ENCODE data around the gene SLX9. TPM values are rescaled to one million over a fixed set of nuclear protein-coding genes. Genes with fewer than 3 reads are reported as not detected.

SLX9 gene
- total and polyA plus RNA-seq, 9 donors, result 5.6 to 24.1 (median 16.6) TPM

GRCh38 chr21:45001134-45002095 is 61.6 kb downstream of the SLX9 start:
- no peaks in the 10 kb centered on the region for H3K36me3 ChIP-seq
- intact Hi-C loops (cut with DNase I), result no loop called here

GRCh38 chr21:45002381-45003204 is 62.8 kb downstream of the SLX9 start:
- 88 to 90% (median 88%) methylated on average over 28 of the region's 28 CpGs for WGBS, 3 donors
- H3K27me3 ChIP-seq, result no peaks in the 10 kb centered on the region
- DNase-seq, result peak in 2 of 5 donors; percentile 12 to 27
- H3K9me3 ChIP-seq, result no peaks in the 10 kb centered on the region
- H3K4me1 ChIP-seq (ENCODE audit: insufficient read depth), result no peaks in the 10 kb centered on the region
- no peaks in the 10 kb centered on the region for H3K36me3 ChIP-seq
- no peak overlapping the region for H3K4me3 ChIP-seq
- H3K27ac ChIP-seq, result no peak overlapping the region
- TF ChIP-seq CTCF (IDR thresholded peaks at IDR 0.05) (no peak), POLR2A (IDR thresholded peaks at IDR 0.05) (no peak), EP300 (IDR thresholded peaks at IDR 0.05) (no peak)
- intact Hi-C loops (cut with DNase I), result no loop called here

More at GRCh38 chr21:45001134-45002095, 61.6 kb downstream of the SLX9 start:
- 74 to 78% (median 76%) methylated on average over 42 to 46 of the region's 46 CpGs for WGBS, 3 donors
- H3K27ac ChIP-seq, result no peak overlapping the region
- TF ChIP-seq EP300 (IDR thresholded peaks at IDR 0.05) (no peak), CTCF (IDR thresholded peaks at IDR 0.05) (no peak), POLR2A (IDR thresholded peaks at IDR 0.05) (no peak)
- H3K4me3 ChIP-seq, result no peak overlapping the region
- peak in 3 of 5 donors; percentile 16 to 40 (median 28) for DNase-seq
- no peaks in the 10 kb centered on the region for H3K4me1 ChIP-seq (ENCODE audit: insufficient read depth)
- no peaks in the 10 kb centered on the region for H3K27me3 ChIP-seq
- no peaks in the 10 kb centered on the region for H3K9me3 ChIP-seq

- TF ChIP-seq CTCF (IDR thresholded peaks at IDR 0.05), result no peak
- TF ChIP-seq POLR2A (IDR thresholded peaks at IDR 0.05), result no peak
- no peak for TF ChIP-seq EP300 (IDR thresholded peaks at IDR 0.05)
- H3K4me3 ChIP-seq, result no peak overlapping the region
- peak in 2 of 5 donors; percentile 10 to 23 for DNase-seq
- no peak overlapping the region for H3K27ac ChIP-seq
- H3K27me3 ChIP-seq, result no peaks in the 10 kb centered on the region
- no peaks in the 10 kb centered on the region for H3K36me3 ChIP-seq
- H3K4me1 ChIP-seq (ENCODE audit: insufficient read depth), result no peaks in the 10 kb centered on the region
- intact Hi-C loops (cut with DNase I), result no loop called here
- no peaks in the 10 kb centered on the region for H3K9me3 ChIP-seq
- WGBS, 3 donors, result 78 to 86% (median 83%) methylated on average over 14 of the region's 14 CpGs
Measured at GRCh38 chr21:45003331-45004058, 63.7 kb downstream of the SLX9 start.

GRCh38 chr21:45004059-45004422 is 64.2 kb downstream of the SLX9 start:
- intact Hi-C loops (cut with DNase I), result no loop called here
- no peaks in the 10 kb centered on the region for H3K27me3 ChIP-seq
- H3K36me3 ChIP-seq, result no peaks in the 10 kb centered on the region
- no peaks in the 10 kb centered on the region for H3K9me3 ChIP-seq
- TF ChIP-seq CTCF (IDR thresholded peaks at IDR 0.05), result no peak
- TF ChIP-seq EP300 (IDR thresholded peaks at IDR 0.05), result no peak
- TF ChIP-seq POLR2A (IDR thresholded peaks at IDR 0.05), result no peak
- DNase-seq, result peak in 1 of 5 donors; percentile 6
- WGBS, 3 donors, result 88 to 95% (median 93%) methylated on average over 8 of the region's 8 CpGs
- H3K4me3 ChIP-seq, result no peak overlapping the region
- no peaks in the 10 kb centered on the region for H3K4me1 ChIP-seq (ENCODE audit: insufficient read depth)
- H3K27ac ChIP-seq, result no peak overlapping the region
